A673 (cell line): ENCODE measurements around the gene SLC5A4.

Experiments used
- EZH2 ChIP-seq: fragments of 200-600 bp; sonication (generic); IDR thresholded peaks from 2 replicates; pipeline ENCODE4 v1.6.1; 2017; ENCODE audit warnings: borderline replicate concordance, low read depth, mild to moderate bottlenecking, mixed read lengths, antibody characterized with exemption, low read length; ENCODE audit not compliant: poor library complexity, severe bottlenecking
- TF ChIP-seq, protein P1 (sequence below): fragments of 300-800, 200-600 bp; sonication (generic); conservative IDR thresholded peaks from 2 replicates; pipeline ENCODE4 v1.5.1; 2017; ENCODE audit warnings: low read depth, mild to moderate bottlenecking, antibody characterized with exemption, low read length, moderate library complexity, mixed read lengths

DNA sequence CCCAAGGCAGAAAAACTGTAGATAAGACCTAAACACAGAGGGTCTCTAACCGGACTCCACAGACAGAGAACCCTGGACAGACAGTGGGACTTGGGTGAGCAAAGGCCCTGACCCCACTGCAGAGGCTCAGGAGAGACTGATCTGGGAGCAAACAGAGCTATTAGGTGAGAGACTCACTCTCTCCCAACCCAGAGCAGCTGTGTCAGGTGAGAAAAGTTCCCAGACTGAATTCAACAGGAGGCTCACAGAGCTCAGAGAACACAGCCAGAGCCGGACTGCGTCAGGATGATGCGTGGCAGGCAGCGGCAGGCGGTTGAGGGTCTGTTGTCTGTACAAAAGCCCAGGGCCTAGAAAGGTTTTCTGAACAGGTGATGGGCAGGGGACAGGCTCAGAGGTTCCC is 55.8 kb downstream of the SLC5A4 start:
- no peak for TF ChIP-seq EZH2
- TF ChIP-seq, protein P1, sequence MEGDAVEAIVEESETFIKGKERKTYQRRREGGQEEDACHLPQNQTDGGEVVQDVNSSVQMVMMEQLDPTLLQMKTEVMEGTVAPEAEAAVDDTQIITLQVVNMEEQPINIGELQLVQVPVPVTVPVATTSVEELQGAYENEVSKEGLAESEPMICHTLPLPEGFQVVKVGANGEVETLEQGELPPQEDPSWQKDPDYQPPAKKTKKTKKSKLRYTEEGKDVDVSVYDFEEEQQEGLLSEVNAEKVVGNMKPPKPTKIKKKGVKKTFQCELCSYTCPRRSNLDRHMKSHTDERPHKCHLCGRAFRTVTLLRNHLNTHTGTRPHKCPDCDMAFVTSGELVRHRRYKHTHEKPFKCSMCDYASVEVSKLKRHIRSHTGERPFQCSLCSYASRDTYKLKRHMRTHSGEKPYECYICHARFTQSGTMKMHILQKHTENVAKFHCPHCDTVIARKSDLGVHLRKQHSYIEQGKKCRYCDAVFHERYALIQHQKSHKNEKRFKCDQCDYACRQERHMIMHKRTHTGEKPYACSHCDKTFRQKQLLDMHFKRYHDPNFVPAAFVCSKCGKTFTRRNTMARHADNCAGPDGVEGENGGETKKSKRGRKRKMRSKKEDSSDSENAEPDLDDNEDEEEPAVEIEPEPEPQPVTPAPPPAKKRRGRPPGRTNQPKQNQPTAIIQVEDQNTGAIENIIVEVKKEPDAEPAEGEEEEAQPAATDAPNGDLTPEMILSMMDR, result no peak
